Endothelial cell of umbilical vein (primary cell): ENCODE data around the gene PLXNA3.

Source experiments
- GATA2 ChIP-seq: IDR thresholded peaks from 2 replicates; pipeline ENCODE4 v1.7.0; 2011; ENCODE audit warnings: low read depth, mild to moderate bottlenecking, moderate library complexity, mixed read lengths, low read length; ENCODE audit not compliant: insufficient read length, insufficient read depth
- TF ChIP-seq, protein P1 (sequence below), 2 donors: IDR thresholded peaks; 1 replicate in 1 of 2; 2 replicates in 1 of 2; pipeline ENCODE4 v1.5.1; 2011; ENCODE audit warnings: low read length in 2 of 2, mild to moderate bottlenecking in 2 of 2, moderate library complexity in 2 of 2, control low read depth in 1 of 2, inconsistent platforms in 1 of 2, low read depth in 1 of 2; ENCODE audit not compliant: insufficient read depth in 1 of 2; ENCODE audit errors: extremely low read depth in 1 of 2

DNA sequence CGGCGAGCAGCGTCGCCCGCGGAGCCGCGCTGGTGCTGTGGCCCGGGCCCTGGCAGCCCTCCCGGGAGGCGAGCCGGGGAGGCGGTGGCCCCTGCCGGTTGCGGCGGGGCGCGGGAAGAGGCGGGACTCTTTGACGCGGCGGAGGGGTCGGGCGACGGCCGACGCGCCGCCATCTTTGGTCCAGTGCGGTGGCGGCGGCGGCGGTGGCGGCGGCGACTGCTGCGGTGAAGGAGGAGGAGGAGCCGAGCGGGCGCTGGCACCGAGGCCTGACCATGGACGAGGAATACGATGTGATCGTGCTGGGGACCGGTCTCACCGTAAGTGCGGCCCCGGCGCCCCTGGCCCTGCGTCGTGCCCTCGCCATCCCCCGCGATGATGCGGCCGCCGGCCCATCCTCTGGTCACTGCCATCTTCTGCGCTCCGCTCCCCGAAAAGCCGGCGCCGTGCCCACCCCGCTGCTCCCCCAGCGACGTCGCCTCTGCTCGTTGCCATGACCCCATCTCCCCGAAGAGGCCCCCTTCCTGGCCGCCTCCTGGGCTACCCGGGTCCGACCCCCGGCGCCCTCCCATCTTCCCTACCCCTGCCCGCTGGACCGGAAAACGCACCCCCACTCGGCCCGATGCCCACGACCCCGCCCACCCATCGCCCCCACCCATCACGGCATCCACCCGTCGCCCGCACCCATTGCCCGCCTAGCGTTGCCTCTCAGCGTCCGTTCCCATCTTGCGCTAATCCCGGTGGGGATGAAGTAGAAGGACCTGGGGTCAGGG lies 20.9 kb upstream of the PLXNA3 start, which contains the start of gene GDI1:
- TF ChIP-seq, protein P1, sequence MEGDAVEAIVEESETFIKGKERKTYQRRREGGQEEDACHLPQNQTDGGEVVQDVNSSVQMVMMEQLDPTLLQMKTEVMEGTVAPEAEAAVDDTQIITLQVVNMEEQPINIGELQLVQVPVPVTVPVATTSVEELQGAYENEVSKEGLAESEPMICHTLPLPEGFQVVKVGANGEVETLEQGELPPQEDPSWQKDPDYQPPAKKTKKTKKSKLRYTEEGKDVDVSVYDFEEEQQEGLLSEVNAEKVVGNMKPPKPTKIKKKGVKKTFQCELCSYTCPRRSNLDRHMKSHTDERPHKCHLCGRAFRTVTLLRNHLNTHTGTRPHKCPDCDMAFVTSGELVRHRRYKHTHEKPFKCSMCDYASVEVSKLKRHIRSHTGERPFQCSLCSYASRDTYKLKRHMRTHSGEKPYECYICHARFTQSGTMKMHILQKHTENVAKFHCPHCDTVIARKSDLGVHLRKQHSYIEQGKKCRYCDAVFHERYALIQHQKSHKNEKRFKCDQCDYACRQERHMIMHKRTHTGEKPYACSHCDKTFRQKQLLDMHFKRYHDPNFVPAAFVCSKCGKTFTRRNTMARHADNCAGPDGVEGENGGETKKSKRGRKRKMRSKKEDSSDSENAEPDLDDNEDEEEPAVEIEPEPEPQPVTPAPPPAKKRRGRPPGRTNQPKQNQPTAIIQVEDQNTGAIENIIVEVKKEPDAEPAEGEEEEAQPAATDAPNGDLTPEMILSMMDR (IDR thresholded peaks at IDR 0.05; ENCODE audit: extremely low read depth in 1 of 2, insufficient read depth in 1 of 2, low read depth in 1 of 2, low read length in 2 of 2) = no peak
- TF ChIP-seq GATA2 = no peak
